Erythroblast (primary cell): ENCODE measurements around the gene DARS2.

Source experiments
- GATA1 ChIP-seq: IDR thresholded peaks from 2 replicates; pipeline ENCODE4 v1.6.1; 2011; ENCODE audit warnings: low read depth, mild to moderate bottlenecking, control low read depth, low read length, moderate library complexity
- POLR2A ChIP-seq: IDR thresholded peaks from 2 replicates; pipeline ENCODE4 v1.6.1; 2011; ENCODE audit warnings: mild to moderate bottlenecking, low read length

GRCh38 chr1:173860065-173860464 lies 35.6 kb downstream of the DARS2 start:
- TF ChIP-seq POLR2A (no peak), GATA1 (no peak)
